Measurements from ENCODE around the gene GNG4. TPM values are rescaled to one million over a fixed set of nuclear protein-coding genes. Genes with fewer than 3 reads are reported as not detected.
A peak's percentile ranks its signal among the peaks of the same experiment; 100 is the strongest.
"Not testable (repeated sequence)": the region's sequence is repeated elsewhere in the genome, so short reads cannot be mapped to it uniquely, and the experiment has no call there.

GNG4 gene
- total and polyA plus RNA-seq, 9 of the 15 experiments (the other 6 are each of a cell fraction or from before 2014, with no cell fraction given) = 0.06 to 0.58 (median 0.08) TPM; not detected in 4

DNA sequence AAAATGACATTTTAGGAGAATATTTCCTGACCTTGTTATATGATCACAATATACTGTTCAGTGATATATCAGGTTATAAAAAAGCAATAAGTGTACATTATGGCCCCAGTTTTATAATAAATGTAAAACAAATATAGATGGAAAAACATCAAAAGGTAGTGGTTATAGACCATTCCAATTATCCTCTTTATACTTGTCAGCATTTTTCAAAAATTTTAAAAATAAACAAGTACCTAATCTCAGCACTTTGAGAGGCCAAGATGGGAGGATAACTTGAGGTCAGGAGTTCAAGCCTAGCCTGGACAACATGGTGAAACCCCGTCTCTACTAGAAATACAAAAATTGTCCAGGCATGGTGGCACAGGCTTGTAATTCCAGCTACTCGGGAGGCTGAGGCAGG, 75.7 kb downstream of the GNG4 start (continued):
- TF ChIP-seq, protein P1, sequence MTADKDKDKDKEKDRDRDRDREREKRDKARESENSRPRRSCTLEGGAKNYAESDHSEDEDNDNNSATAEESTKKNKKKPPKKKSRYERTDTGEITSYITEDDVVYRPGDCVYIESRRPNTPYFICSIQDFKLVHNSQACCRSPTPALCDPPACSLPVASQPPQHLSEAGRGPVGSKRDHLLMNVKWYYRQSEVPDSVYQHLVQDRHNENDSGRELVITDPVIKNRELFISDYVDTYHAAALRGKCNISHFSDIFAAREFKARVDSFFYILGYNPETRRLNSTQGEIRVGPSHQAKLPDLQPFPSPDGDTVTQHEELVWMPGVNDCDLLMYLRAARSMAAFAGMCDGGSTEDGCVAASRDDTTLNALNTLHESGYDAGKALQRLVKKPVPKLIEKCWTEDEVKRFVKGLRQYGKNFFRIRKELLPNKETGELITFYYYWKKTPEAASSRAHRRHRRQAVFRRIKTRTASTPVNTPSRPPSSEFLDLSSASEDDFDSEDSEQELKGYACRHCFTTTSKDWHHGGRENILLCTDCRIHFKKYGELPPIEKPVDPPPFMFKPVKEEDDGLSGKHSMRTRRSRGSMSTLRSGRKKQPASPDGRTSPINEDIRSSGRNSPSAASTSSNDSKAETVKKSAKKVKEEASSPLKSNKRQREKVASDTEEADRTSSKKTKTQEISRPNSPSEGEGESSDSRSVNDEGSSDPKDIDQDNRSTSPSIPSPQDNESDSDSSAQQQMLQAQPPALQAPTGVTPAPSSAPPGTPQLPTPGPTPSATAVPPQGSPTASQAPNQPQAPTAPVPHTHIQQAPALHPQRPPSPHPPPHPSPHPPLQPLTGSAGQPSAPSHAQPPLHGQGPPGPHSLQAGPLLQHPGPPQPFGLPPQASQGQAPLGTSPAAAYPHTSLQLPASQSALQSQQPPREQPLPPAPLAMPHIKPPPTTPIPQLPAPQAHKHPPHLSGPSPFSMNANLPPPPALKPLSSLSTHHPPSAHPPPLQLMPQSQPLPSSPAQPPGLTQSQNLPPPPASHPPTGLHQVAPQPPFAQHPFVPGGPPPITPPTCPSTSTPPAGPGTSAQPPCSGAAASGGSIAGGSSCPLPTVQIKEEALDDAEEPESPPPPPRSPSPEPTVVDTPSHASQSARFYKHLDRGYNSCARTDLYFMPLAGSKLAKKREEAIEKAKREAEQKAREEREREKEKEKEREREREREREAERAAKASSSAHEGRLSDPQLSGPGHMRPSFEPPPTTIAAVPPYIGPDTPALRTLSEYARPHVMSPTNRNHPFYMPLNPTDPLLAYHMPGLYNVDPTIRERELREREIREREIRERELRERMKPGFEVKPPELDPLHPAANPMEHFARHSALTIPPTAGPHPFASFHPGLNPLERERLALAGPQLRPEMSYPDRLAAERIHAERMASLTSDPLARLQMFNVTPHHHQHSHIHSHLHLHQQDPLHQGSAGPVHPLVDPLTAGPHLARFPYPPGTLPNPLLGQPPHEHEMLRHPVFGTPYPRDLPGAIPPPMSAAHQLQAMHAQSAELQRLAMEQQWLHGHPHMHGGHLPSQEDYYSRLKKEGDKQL (CRISPR knock-in tag; IDR thresholded peaks at IDR 0.05; ENCODE audit: borderline replicate concordance) = no peak
- no peak for TF ChIP-seq ZNF354B (CRISPR knock-in tag; IDR thresholded peaks at IDR 0.05)

DNA sequence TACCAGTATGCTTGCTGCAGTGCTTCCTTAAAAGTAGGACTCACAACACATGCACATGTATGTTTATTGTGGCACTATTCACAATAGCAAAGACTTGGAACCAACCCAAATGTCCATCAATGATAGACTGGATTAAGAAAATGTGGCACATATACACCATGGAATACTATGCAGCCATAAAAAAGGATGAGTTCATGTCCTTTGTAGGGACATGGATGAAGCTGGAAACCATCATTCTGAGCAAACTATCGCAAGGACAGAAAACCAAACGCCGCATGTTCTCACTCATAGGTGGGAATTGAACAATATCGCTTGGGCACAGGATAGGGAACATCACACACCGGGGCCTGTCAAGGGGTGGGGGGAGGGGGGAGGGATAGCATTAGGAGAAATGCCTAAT, 76.6 kb downstream of the GNG4 start:
- ATAC-seq; BruUV-seq (replicated peaks): not testable (repeated sequence)
- TF ChIP-seq ZNF146 (CRISPR knock-in tag; IDR thresholded peaks at IDR 0.05; ENCODE audit: unreplicated experiment) (peak; percentile 73), KDM1A (IDR thresholded peaks at IDR 0.05) (peak in 1 of 2 experiments; percentile 26; a peak in 1 of 4 replicates)

More for the DNA sequence above, 76.6 kb downstream of the GNG4 start:
- H3K36me3 ChIP-seq (ENCODE audit: control insufficient read depth, insufficient read depth, low read length); H2AFZ ChIP-seq (ENCODE audit: low read depth, low read length); H3K27ac ChIP-seq (ENCODE audit: extremely low read depth, low read depth, low read length); H4K20me1 ChIP-seq (replicated peaks; ENCODE audit: control insufficient read depth, insufficient read depth, low read length); H3K4me1 ChIP-seq (replicated peaks in 1 of 2; ENCODE audit: control insufficient read depth in 2 of 2, insufficient read depth in 2 of 2, low read length in 2 of 2); H3K9me3 ChIP-seq (replicated peaks; ENCODE audit: control insufficient read depth, insufficient read depth, low read depth, low read length); H3K79me2 ChIP-seq (ENCODE audit: control insufficient read depth, insufficient read depth, low read length); H3K4me3 ChIP-seq; CTCF ChIA-PET (ENCODE audit: low intra/inter-chr PET ratio); DNase-seq (ENCODE audit: extremely low read depth in 1 of 4, low spot score in 3 of 4); H3K9me1 ChIP-seq (ENCODE audit: control insufficient read depth, insufficient read depth, low read length); FAIRE-seq; H3K4me2 ChIP-seq (ENCODE audit: insufficient read depth, low read length); H3K9ac ChIP-seq (ENCODE audit: insufficient read depth in 1 of 2, low read depth in 2 of 2, low read length in 2 of 2); in situ Hi-C loops (cut with MboI); intact Hi-C loops (cut with micrococcal nuclease): not testable (repeated sequence)
- 23% methylated on average over 5 of the region's 5 CpGs for WGBS (ENCODE audit: insufficient coverage, low coverage, missing lambda C conversion rate)
- POLR2A ChIA-PET = interaction anchor here (0.9 kb wide), 1 partner anchor 15 kb away, joined by 3 read pairs; no protein-coding TSS in a partner anchor
- peaks cover 25 to 51% of the 10 kb centered on the region in 2 experiments; a peak in 4 of 5 replicates for H3K27me3 ChIP-seq (ENCODE audit: control insufficient read depth in 2 of 2, insufficient read depth in 2 of 2, low read length in 2 of 2)

Data from K562 (cell line).